Right ventricle myocardium inferior (tissue), 1 donor: ENCODE measurements around the gene HYLS1. TPM values are rescaled to one million over a fixed set of nuclear protein-coding genes. Genes with fewer than 3 reads are reported as not detected.
A peak's percentile ranks its signal among the peaks of the same experiment; 100 is the strongest.
"Not testable (repeated sequence)": the region's sequence is repeated elsewhere in the genome, so short reads cannot be mapped to it uniquely, and the experiment has no call there.

Source experiments
- ATAC-seq: fragments of 200-7000 bp; cut with Tn5 transposase; one replicate; pipeline ENCODE4 v1.9.1; 2020; ENCODE audit warnings: mild to moderate bottlenecking, moderate library complexity
- DNase-seq: peaks from one replicate; pipeline ENCODE4 v3.0.0; 2021; ENCODE audit errors: missing footprints
- intact Hi-C: fragments of 100-400 bp; cut with DNase I; formaldehyde crosslinking; loops from one replicate; pipeline ENCODE4 v1.11.0; 2022
- long read RNA-seq: library from polyadenylated mRNA; unstranded; transcript quantifications from one replicate; pipeline ENCODE4 v2.0.0, GENCODE V29; 2021
- total RNA-seq: library from RNA; stranded (reverse); fragmentation: NEBNext Ultra II Directional; extraction: Animal tissue kit (Norgen Biotek cat#: 25700); gene quantifications from one replicate; pipeline ENCODE4 v1.2.1, GENCODE V29; 2021
- donor health status: DM: no; HTN: yes; CAD: no; lungs with severe emphysema.

The HYLS1 gene
- 5.0 TPM for total RNA-seq
- long read RNA-seq, partial matches to known transcripts: 0 of 3 reads
- long read RNA-seq, other reads (novel, unspliced or antisense): 0 of 3 reads

GRCh38 chr11:125887373-125888324 lies at the start of gene HYLS1:
HYLS1 (plus strand) TSS chr11:125887668; CDS start chr11:125899369, 11,701 bp downstream.
- peak; percentile 99 for ATAC-seq
- intact Hi-C loops: loop anchor here (10.0 kb wide), 1 partner anchor 293 kb away; the partner anchor contains the start of gene STT3A

GRCh38 chr11:125842321-125842948 lies 45.0 kb upstream of the HYLS1 start:
- DNase-seq: no peak
- ATAC-seq: no peak
- intact Hi-C loops: no loop called here

More at GRCh38 chr11:125887373-125888324, at the start of gene HYLS1:
- peak; percentile 95 for DNase-seq

GRCh38 chr11:125846188-125846587 lies 41.3 kb upstream of the HYLS1 start:
- DNase-seq (no peak), ATAC-seq (no peak)
- intact Hi-C loops: no loop called here

GRCh38 chr11:125857670-125858069 lies 29.8 kb upstream of the HYLS1 start:
- ATAC-seq, intact Hi-C loops, DNase-seq: not testable (repeated sequence)

GRCh38 chr11:125862786-125863185 lies 24.7 kb upstream of the HYLS1 start:
- ATAC-seq, intact Hi-C loops, DNase-seq: not testable (repeated sequence)

- intact Hi-C loops, ATAC-seq, DNase-seq: not testable (repeated sequence)
Measured at GRCh38 chr11:125865354-125865753, 22.1 kb upstream of the HYLS1 start.

- ATAC-seq: no peak
- intact Hi-C loops: no loop called here
Measured at GRCh38 chr11:125869521-125869920, 17.9 kb upstream of the HYLS1 start.

GRCh38 chr11:125871391-125872137 lies 15.9 kb upstream of the HYLS1 start:
- ATAC-seq (no peak), DNase-seq (no peak)
- intact Hi-C loops: loop anchor here (5.0 kb wide), 1 partner anchor 909 kb away; no protein-coding TSS in a partner anchor

More at GRCh38 chr11:125869521-125869920, 17.9 kb upstream of the HYLS1 start:
- no peak for DNase-seq

- ATAC-seq (no peak), DNase-seq (no peak)
- intact Hi-C loops: loop anchor here (5.0 kb wide), 1 partner anchor 910 kb away; no protein-coding TSS in a partner anchor
Measured at GRCh38 chr11:125872138-125872491, 15.4 kb upstream of the HYLS1 start.

GRCh38 chr11:125873881-125874555 lies 13.4 kb upstream of the HYLS1 start:
- ATAC-seq (peak; percentile 50), DNase-seq (no peak)
- intact Hi-C loops: loop anchor here (5.0 kb wide), 1 partner anchor 912 kb away; no protein-coding TSS in a partner anchor

GRCh38 chr11:125874556-125875124 lies 12.8 kb upstream of the HYLS1 start:
- no peak for DNase-seq
- intact Hi-C loops: loop anchor here (5.0 kb wide), 1 partner anchor 912 kb away; no protein-coding TSS in a partner anchor
- ATAC-seq: peak; percentile 96

- intact Hi-C loops: loop anchor here (10.0 kb wide), 1 partner anchor 286 kb away; the partner anchor contains the start of gene STT3A
- no peak for ATAC-seq
- DNase-seq: no peak
Measured at GRCh38 chr11:125881291-125881690, 6.2 kb upstream of the HYLS1 start.

GRCh38 chr11:125883375-125883774 lies 4.1 kb upstream of the HYLS1 start:
- DNase-seq (no peak), ATAC-seq (no peak)
- intact Hi-C loops: loop anchor here (10.0 kb wide), 1 partner anchor 289 kb away; the partner anchor contains the start of gene STT3A

GRCh38 chr11:125886997-125887372 lies 483 bp upstream of the HYLS1 start:
- ATAC-seq (peak; percentile 41), DNase-seq (peak; percentile 76)
- intact Hi-C loops: loop anchor here (10.0 kb wide), 1 partner anchor 292 kb away; the partner anchor contains the start of gene STT3A

GRCh38 chr11:125890447-125891100 lies 3.1 kb downstream of the HYLS1 start:
- intact Hi-C loops: no loop called here
- ATAC-seq: no peak
- DNase-seq: no peak

- no peak for ATAC-seq
- no peak for DNase-seq
- intact Hi-C loops: no loop called here
Measured at GRCh38 chr11:125892071-125892470, 4.6 kb downstream of the HYLS1 start.

GRCh38 chr11:125892994-125893393 lies 5.5 kb downstream of the HYLS1 start:
- ATAC-seq: no peak
- intact Hi-C loops: no loop called here

More at GRCh38 chr11:125892994-125893393, 5.5 kb downstream of the HYLS1 start:
- DNase-seq: no peak
